Left lung (tissue), 10 donors: ENCODE measurements around the gene PRR23E. TPM values are rescaled to one million over a fixed set of nuclear protein-coding genes. Genes with fewer than 3 reads are reported as not detected.

ENCODE experiments used
- ATAC-seq: fragments of 200-7000 bp; cut with Tn5 transposase; one replicate; pipeline ENCODE4 v1.9.1; 2020; ENCODE audit warnings: moderate library complexity
- DNase-seq, 4 donors: peaks; one replicate each; pipeline ENCODE4 v3.0.0-alpha.2; 2013 to 2020
- H3K27ac ChIP-seq, 2 donors: fragments of 200-600 bp; sonication (generic) in 1 of 2; one replicate each; pipeline versions ENCODE4 v1.5.0 to v1.8.0; 2020 to 2021
- H3K27me3 ChIP-seq, 2 donors: fragments of 200-600 bp; sonication (generic) in 1 of 2; one replicate each; pipeline versions ENCODE4 v1.5.0 to v1.8.0; 2020 to 2021
- H3K36me3 ChIP-seq, 2 donors: fragments of 200-600 bp; sonication (generic) in 1 of 2; one replicate each; pipeline versions ENCODE4 v1.5.0 to v1.8.0; 2020 to 2021
- H3K4me1 ChIP-seq, 2 donors: fragments of 200-600 bp; one replicate each; pipeline ENCODE4 v1.8.0; 2021
- H3K4me3 ChIP-seq, 2 donors: fragments of 200-600 bp; sonication (generic) in 1 of 2; one replicate each; pipeline versions ENCODE4 v1.5.0 to v1.8.0; 2020 to 2021; ENCODE audit warnings: mild to moderate bottlenecking in 1 of 2
- H3K9me3 ChIP-seq, 2 donors: fragments of 200-600 bp; sonication (generic) in 1 of 2; one replicate each; pipeline versions ENCODE4 v1.5.0 to v1.8.0; 2020 to 2021
- intact Hi-C, 2 donors: fragments of 100-400 bp; cut with DNase I; formaldehyde crosslinking; loops; one replicate each; pipeline versions ENCODE4 v1.11.2 to v1.14.2; 2022
- polyA plus RNA-seq, 6 donors: library from polyadenylated mRNA; unstranded; fragments of 120-200 nt; gene quantifications; one replicate each; pipeline ENCODE4 v1.2.1, GENCODE V29; 2013; ENCODE audit not compliant: insufficient read length in 6 of 6
- total RNA-seq, 2 donors: library from RNA; stranded (reverse); fragmentation: NEBNext Ultra II Directional; extraction: Animal tissue kit (Norgen Biotek cat#: 25700); gene quantifications; one replicate each; pipeline ENCODE4 v1.2.1, GENCODE V29; 2021
- TF ChIP-seq, protein P1 (sequence below), 2 donors: fragments of 200-600 bp; sonication (generic) in 1 of 2; IDR thresholded peaks; one replicate each; pipeline versions ENCODE4 v1.5.0 to v1.8.0; 2021; ENCODE audit warnings: antibody characterized with exemption in 2 of 2
- donor health status: DM: no; HTN: yes; CAD: no.
- donor health status: DM: no; HTN: no; CAD: no.

The PRR23E gene
- total and polyA plus RNA-seq, 8 donors: not detected

DNA sequence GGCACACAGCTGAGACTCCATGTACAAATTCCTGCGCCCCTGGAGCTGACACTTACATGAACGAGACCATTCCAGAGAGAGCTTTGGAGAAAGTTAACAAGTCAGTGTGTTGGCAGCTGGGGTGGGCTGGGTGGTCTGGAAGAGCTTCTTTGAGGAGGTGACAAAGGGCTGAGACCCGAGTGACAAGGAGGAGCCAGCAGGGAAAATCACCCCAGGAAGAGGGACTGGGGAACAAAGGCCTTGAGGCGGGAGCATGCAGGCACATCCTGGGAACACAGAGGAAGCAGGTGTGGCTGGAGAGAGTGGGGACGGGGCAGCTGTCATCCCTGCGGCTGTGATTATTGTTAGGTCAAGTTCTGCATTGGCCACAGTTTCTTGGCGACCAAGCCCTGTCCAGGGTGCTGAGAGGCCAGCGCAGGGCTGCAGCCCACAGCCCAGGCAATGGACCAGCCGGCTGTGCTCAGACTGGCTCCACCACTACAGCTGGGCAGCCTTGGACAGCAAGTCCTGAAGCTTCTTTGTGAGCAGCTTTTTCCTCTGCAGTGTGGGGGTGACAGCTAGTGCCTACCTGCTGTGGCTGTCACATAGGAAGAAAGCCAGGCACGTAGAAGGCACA lies 34.2 kb upstream of the PRR23E start:
- peak in 3 of 4 donors; percentile 8 to 45 (median 34) for DNase-seq
- H3K4me1 ChIP-seq: no peaks in the 10 kb centered on the region
- intact Hi-C loops: no loop called here

DNA sequence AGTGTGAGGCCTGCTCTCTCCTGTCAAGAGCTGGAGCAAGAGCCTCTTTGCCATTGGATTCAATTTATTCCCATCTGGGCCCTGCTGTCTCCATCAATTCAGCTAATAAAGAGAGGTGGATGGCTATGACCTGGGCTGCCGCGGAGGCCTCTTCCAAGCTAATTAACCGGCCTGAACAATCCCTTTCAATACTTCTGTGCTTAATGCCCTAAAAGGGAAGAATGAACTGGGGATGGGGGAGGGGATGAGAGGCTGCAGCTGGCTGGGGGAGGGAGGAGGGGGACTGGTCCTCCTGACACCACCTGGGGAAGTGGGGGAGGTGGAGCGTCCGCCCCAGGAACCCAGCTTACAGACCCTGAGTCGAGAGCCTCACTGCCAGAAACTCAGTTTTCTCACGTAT lies 33.4 kb upstream of the PRR23E start:
- Histone ChIP-seq H3K4me3 (no peak overlapping the region), H3K4me1 (no peaks in the 10 kb centered on the region), H3K9me3 (no peaks in the 10 kb centered on the region), H3K27me3 (peaks cover 0 to 49% of the 10 kb centered on the region in 2 donors), H3K36me3 (no peaks in the 10 kb centered on the region), H3K27ac (no peak overlapping the region)
- peak in 1 of 4 donors; percentile 10 for DNase-seq
- intact Hi-C loops: no loop called here
- TF ChIP-seq, protein P1, sequence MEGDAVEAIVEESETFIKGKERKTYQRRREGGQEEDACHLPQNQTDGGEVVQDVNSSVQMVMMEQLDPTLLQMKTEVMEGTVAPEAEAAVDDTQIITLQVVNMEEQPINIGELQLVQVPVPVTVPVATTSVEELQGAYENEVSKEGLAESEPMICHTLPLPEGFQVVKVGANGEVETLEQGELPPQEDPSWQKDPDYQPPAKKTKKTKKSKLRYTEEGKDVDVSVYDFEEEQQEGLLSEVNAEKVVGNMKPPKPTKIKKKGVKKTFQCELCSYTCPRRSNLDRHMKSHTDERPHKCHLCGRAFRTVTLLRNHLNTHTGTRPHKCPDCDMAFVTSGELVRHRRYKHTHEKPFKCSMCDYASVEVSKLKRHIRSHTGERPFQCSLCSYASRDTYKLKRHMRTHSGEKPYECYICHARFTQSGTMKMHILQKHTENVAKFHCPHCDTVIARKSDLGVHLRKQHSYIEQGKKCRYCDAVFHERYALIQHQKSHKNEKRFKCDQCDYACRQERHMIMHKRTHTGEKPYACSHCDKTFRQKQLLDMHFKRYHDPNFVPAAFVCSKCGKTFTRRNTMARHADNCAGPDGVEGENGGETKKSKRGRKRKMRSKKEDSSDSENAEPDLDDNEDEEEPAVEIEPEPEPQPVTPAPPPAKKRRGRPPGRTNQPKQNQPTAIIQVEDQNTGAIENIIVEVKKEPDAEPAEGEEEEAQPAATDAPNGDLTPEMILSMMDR (IDR thresholded peaks at IDR 0.05): no peak
- no peak for ATAC-seq

More for the DNA sequence above, 34.2 kb upstream of the PRR23E start:
- H3K36me3 ChIP-seq: no peaks in the 10 kb centered on the region
- no peaks in the 10 kb centered on the region for H3K9me3 ChIP-seq
- H3K4me3 ChIP-seq: no peak overlapping the region
- H3K27ac ChIP-seq: no peak overlapping the region
- H3K27me3 ChIP-seq: peaks cover 0 to 49% of the 10 kb centered on the region in 2 donors
- ATAC-seq: peak; percentile 84
- TF ChIP-seq, protein P1 (IDR thresholded peaks at IDR 0.05): no peak

DNA sequence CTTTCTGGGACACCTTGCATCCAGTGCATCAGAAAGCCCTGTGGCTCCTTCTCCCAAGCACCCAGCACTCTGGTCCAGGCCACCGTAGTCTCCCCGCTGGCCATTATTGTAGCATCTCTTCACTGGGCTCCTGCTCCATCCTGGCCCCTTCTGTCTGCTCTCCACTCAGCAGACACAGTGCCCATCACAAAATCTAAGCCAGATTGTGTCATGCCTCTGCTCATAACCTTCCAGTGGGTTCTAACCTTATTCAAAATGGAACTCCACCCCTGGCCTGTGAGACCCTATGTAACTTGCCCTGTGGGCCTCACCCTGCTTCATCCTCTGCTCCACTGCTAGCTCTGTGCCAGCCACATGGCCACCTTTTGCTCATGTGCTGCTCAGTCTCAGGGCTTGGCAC lies 31.7 kb upstream of the PRR23E start:
- no peaks in the 10 kb centered on the region for H3K9me3 ChIP-seq
- intact Hi-C loops: no loop called here
- no peak for ATAC-seq
- peak in 1 of 4 donors; percentile 13 for DNase-seq
- no peak overlapping the region for H3K27ac ChIP-seq
- TF ChIP-seq, protein P1 (IDR thresholded peaks at IDR 0.05): no peak
- H3K4me3 ChIP-seq: no peak overlapping the region
- H3K36me3 ChIP-seq: no peaks in the 10 kb centered on the region
- peaks cover 0 to 49% of the 10 kb centered on the region in 2 donors for H3K27me3 ChIP-seq
- H3K4me1 ChIP-seq: no peaks in the 10 kb centered on the region

DNA sequence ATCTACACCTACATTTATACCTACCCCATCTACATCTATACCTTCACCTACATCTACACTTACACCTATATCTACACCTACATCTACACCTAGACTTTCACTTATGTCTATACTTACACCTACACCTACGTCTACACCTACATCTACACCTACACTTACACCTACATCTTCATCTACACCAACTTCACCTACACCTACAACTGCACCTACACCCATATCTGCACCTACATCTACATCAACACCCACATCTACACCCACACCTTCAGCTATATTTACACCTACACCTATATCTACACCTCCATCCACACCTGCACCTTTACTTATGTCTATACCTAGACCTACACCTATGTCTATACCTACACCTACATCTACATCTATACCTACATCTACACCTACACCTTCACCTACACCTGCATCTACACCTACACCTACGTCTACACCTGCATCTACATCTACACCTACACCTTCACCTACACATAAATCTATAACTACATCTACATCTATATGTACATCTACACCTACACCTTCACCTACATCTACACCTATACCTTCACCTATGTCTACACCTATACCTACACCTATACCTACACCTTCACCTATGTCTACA lies 30.9 kb upstream of the PRR23E start:
- H3K9me3 ChIP-seq: no peaks in the 10 kb centered on the region
- ATAC-seq (no peak), DNase-seq (no peak)
- H3K36me3 ChIP-seq: no peaks in the 10 kb centered on the region
- no peak overlapping the region for H3K27ac ChIP-seq
- H3K4me3 ChIP-seq: no peak overlapping the region
- intact Hi-C loops: no loop called here
- TF ChIP-seq, protein P1 (IDR thresholded peaks at IDR 0.05): no peak
- peaks cover 0 to 43% of the 10 kb centered on the region in 2 donors for H3K27me3 ChIP-seq
- H3K4me1 ChIP-seq: no peaks in the 10 kb centered on the region

DNA sequence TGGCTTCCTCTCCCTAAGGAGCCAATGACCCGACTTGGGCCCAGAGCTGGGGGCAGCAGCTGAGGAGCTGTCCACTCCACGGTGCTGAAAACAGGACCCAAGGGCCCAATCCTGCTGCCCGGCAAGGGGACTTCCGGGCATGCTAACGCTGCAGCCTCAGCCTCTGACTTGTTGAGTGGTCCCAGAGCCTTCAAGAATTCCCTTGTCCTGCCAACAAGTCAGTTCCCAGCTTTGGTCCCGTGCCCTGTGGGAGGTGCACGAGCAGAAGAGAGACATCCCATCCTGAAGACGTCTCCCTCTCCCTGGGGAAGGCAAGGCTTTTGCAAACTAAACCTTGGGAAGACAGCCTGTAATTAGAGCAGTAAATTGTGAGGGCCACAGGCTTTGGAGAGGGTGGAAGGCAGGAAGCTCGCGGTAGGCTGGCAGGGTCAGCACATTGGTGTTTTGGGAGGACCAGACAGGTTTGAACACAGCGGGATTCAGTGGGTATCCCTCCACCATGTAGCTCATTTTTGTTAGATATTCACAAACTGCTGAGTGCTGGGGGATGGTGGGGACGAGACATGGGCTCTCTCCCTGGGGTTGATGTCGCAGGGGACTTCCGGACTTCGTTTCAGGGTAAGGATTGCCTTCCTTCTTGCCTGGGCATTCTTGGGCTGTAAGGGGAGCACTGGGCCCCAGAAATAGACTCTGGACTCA lies 29.8 kb upstream of the PRR23E start:
- intact Hi-C loops: no loop called here
- H3K27me3 ChIP-seq: peaks cover 0 to 43% of the 10 kb centered on the region in 2 donors
- TF ChIP-seq, protein P1 (IDR thresholded peaks at IDR 0.05): no peak
- peak; percentile 12 to 58 (median 32) for DNase-seq
- peak; percentile 24 for ATAC-seq
- H3K36me3 ChIP-seq: no peaks in the 10 kb centered on the region
- no peaks in the 10 kb centered on the region for H3K9me3 ChIP-seq
- no peaks in the 10 kb centered on the region for H3K4me1 ChIP-seq
- no peak overlapping the region for H3K4me3 ChIP-seq
- H3K27ac ChIP-seq: no peak overlapping the region
